HG02884 (cell line): Measurements from ENCODE around the gene TMEM132E.

ENCODE experiments used
- ATAC-seq: cut with Tn5 transposase; IDR thresholded peaks from one replicate; pipeline ENCODE4 v1.9.1; 2021; ENCODE audit warnings: mild to moderate bottlenecking, moderate library complexity; ENCODE audit not compliant: unreplicated experiment

Gene TMEM132E

DNA sequence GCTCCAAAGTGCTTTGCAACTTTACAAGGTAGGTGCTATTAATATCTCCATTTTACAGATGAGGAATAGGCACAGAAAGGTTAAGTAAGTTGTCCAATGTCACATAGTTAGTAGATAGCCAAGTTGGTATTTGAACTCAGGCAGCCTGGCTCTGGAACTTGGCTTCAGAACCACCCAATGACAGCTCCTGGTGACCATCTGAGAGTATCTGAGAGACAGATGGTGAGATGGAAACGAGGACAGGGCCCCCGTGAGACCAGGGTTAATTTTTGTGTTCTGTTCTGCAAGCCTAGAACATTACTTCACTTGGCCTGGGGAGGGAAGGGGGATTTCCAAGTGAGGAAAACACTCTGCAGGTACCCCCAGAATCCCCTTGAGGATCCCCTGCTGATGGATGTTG is 9.8 kb upstream of the TMEM132E start:
- ATAC-seq = no peak

DNA sequence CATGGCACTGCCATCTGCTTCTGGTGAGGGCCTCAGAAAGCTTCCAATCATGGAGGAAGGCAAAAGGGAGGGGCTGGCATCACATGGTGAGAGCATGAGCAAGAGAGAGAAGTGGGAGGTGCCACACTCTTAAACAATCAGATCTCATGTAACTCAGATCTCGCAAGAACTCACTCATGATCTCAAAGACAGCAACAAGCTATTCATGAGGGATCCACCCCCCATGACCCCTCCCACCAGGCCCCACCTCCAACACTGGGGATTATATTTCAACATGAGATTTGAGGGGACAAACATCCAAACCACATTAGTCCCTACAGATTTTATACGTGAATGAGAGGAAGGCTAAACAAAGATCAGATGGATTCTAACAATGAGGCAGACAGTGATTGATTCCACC is 8.9 kb upstream of the TMEM132E start:
- ATAC-seq = no peak

DNA sequence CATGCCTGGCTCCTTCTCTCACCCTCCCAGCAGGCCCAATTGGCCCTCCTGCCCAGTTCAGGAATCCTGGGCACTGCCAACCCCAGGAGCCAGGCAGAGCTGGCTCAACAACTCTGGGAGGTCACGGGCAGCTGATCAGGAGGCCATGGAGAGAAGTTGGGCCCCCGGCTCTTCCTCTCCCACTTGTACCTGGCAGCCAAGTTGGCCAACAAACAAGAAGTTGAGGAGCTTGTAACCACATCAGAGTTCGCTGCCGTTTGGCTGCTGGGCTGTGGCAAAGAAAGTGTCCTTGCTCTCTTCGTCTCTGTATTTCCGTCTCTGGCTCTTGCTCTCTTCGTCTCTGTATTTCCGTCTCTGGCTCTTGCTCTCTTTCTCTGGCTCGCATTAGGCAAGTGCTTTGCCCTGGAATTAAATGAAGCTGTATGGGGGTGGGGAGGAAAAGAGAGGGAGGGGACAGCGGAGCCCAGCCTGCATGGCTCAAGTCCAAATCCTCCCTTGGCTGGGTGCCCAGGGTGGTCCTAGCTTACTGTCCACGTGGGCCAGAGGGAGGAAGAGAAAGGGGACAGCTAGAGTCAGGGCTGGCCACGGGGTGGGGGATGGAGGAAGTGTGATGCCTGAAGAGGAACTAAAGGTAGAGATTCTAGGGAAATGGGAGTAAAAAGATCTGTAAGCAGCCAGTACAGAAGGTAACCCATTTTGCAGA is 7.8 kb upstream of the TMEM132E start:
- ATAC-seq = no peak

DNA sequence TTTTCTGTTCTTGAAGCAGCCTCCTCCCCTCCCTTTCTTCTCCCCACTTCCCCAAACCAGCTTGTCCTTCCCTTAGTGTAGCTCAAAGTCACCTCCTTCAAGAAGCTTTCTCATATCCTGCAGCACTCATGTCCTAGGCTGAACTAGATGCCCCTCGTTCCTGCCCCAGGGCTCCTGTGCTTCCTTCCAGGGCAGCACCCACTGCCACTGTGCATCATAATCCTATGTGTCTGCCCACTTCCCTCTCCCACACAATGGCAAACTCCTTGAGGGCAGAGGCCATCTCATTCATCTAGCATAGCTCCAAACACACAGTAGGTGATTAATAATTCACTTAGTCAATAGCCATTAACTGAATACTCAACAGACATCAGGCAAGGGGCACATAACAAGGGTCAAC is 6.9 kb upstream of the TMEM132E start:
- ATAC-seq = no peak

DNA sequence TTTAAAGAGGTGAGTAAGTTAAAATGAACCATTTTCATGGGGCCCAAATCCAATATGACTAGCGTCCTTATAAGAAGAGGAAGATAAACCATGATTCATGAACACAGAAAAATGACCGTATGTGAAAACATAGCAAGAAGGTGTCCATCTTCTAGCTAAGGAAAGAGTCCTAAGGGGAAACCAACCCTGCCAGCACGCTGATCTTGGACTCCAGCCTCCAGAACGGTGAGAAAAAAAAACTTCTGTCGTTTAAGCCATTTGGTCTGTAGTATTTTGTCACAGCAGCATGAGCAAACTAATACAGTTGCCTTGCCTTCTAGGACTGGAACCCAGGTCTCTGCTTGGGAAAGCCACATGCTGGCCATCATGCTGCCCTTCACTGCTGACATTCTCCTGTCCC is 4.2 kb upstream of the TMEM132E start:
- no peak for ATAC-seq

DNA sequence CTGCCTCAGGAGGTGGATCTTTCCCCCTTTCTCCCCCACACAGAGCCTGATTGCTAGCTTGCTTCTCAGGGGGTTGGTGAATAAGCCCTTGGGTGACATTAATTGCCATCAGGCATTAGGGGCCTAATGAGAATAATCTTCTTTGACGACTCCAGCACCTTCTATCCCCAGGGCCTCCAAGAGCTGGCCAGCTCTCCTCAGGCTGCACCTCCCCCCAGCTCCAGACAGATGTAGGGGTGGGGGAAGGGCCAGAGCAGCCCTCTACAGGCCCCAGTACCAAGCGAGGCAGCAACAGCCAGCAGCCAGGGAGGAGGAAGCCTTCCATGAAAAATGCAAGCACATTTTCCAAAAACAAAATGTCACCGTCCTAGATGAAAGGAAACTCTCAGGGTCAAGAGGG is 1.4 kb upstream of the TMEM132E start:
- no peak for ATAC-seq

DNA sequence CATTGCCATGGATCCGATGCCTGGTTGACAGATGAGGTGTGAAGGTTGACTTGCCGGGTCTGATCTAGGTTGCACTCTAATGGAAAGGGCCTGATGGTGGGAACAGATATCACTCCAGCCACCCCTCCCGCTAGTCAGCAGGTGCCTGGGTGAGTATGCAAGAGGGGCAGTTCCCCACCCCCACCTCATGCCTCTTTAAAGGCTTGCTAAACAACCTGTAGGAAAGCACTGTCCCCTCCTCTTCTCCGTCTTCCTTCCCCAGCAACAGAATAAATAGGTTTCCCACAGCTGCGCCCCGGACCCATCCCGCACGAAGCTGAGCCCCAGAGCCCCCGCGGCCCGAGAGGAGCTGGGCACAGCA is 746 bp upstream of the TMEM132E start:
- no peak for ATAC-seq

DNA sequence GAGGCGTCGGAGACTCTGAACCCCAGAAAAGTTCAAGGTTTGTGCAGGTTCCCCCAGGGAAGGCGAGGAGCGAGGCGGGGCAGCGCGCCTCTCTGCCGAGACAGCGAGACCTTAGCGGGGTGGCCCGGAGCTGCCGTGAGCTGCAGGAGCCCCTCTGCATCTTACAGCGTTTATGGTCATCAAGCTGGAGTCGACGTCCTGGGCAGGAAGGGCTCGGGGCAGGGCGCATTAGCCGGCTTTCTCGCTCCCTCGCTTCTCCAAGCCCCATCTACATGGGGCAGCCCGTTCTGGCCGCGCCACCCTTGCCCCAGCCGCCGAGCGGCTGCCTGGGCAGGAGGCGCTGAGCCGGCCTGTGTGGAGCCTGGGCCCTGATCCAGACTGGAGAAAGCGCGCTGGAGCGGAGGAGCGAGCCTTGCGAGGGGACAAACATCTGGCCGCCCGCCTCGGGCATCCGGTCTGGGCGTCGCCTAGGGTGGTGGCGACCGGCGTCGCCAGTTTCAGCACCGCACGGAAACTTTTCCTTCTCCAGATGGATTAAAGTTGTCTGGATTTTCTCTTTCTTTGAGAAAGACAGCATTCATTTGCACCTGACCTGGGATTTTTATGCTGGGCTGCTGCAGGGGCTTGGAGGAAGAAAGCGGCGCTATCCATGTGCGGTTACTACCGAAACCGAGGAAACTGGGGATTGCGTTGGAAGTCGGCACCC is 750 bp downstream of the TMEM132E start:
- ATAC-seq = no peak

DNA sequence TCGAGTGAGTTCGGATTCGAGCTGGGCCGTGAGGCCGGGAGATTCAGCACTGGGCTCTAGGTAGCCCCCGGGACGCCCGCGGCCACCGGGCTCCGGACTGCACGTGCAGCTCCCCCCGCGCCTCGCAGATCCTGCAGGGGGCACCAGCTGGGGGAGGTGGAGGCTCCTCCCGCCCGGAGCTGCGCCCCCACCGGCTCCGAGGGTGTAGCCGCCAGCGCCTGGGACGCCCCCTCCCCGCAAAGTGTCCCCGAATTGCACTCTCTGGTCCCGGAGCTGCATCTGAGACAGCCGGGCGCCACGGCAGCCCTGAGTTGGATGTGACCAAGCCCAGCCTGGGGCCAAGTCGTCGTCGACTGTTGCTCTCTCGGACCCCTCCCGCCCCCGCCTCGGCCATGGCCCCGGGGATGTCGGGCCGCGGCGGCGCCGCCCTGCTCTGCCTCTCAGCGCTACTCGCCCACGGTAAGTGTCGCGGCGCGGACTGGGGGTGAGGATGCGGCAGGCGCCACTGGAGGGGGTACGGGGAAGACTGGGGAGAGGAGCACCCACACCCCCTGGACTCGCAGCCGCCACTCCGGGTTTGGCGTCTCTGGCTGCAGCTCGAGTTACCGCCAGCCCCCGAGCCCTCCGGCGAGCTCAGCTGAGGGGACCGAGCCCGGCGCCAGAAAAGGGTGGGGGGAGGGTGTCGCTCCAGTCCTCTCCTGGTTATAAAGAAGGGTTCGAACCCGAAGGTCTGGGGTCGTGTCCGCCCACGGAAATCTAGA is 1.5 kb downstream of the TMEM132E start:
- ATAC-seq = no peak

DNA sequence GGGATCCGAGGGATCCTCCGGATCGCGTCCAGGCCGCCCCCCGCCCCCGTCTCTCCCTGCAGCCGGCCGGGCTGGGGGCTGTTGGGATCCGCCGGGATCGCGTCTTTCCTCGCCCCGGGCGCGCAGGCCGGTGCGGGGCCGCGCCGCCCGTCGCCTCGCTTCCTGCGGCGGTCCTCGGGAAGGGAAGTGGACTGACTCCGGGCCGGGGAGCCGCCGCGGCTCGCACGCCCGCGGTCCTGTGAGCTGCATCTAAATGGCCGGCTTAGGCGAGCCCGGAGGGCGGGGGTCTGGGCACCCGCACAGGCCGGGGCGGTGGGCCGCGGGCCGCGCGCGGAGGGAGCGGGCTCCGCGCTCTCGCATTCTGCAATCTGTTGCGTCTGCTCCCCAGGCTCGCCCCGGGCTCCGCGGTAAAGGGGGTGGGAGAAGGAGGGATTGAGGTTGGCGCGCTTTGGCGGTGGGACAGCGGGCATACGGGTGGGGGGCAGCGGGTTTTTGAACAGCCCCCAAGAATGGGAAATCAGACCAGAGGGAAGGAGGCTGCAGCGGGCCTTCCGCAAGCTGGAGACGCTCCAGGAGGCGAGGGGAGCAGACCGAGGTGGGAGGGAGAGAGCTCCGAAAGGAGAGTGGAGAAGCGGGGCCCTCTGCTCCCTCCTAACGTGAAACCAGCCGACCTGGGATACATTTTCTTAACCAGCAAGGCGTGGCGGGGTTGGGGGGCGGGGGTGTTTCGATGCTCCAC is 2.2 kb downstream of the TMEM132E start:
- ATAC-seq = no peak

DNA sequence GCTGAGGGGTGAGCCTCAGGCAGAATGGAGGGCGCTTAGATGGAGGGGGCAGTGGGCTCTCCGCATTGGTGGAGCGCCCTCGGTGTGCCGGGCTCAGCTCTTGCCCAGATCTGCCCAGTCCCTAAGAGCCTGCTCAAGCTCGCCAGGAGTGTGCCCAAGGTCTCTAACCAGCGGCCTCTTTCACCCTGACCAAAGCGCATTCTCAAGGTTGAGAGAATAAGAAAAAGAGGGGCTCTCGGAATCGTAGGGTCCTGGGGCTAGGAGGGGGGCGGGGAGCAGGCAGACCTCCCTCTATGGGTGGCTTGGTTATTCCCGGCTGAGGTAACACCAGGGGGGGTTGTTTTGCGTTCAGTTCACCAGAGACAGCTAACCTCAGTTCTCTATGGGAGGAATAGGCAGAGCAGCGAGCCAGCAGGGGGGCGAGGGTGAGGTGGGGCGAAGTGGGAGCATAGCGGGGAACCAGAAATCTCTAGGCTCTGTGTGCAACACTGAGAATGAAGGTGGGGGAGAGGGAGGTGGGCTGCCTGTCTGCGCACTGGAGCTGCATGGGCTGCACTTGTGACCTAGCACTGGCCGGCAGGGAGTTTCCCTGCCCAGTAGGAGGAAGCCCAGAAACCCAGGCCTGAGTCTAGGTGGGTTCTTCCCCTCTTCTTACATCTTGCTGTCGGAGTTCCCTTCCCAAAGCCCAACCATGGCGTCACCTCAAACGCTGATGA is 3.0 kb downstream of the TMEM132E start:
- ATAC-seq = no peak

DNA sequence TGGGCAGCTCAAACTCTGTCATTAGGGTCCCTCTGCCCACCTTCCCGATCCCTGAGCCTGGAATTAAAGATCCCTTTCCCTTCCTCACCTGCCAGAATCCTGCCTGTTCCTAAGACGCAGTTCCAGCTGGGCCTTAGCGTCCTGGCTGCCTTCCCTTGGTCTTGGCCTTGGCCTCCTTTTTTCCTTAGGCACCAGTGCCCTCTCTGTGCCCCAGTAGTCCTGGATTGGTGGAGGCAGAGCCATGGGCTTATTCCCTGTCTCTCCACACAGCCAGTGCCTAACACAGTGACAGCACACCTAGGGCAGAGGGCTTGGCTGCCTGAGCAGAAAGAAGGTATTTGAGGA is 3.5 kb downstream of the TMEM132E start:
- no peak for ATAC-seq

DNA sequence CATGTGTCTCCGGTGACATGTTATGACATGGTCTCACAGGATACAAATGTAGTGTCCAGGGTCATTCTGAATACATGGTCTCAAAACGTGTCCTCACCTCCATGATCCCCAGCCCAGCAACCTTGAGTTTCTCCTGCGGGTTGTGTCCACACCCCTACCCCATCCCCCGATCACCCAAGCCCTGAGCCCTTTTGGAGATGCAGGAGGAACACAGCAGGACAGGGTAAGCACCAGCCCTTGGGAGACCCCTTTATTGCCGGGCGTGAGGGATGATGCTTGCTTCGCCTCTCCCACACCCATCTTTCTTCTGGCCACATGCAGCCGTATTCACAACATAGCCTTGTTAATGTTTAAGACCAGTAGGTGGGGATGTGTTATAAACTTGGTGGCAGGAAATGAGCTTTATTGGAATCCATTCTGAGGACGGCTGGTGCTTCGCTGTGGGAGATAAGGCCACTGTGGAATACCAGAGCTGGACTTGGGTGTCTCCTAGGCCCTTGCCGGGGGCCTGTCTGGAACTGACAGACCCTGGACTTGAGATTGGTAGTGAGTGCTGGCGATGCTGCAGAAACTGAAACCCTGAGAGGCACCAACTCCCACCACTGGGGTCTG is 5.5 kb downstream of the TMEM132E start:
- ATAC-seq = no peak

DNA sequence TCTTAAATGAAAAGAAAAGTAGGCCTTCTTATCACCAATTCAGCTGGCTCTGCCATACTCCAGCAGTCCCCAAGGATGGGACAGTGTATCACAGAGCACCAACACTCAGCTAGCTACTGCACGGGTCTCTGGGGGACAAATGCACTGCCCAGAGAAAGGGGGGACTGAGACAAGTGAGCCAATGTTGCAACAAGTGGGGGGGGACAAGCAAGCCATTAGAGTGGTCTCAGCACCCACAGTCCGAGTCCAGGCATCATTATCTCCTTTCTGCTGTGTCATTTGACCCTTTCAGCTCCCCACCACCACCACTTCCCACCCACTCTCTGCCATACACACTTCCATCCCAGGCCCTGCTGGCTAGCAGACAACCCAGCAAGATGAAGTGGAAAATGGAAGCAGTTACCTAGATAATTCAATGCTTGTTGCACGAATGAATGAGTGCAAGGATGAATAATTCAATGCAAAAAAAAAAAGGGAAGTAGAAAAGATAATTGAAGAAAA is 7.0 kb downstream of the TMEM132E start:
- no peak for ATAC-seq

DNA sequence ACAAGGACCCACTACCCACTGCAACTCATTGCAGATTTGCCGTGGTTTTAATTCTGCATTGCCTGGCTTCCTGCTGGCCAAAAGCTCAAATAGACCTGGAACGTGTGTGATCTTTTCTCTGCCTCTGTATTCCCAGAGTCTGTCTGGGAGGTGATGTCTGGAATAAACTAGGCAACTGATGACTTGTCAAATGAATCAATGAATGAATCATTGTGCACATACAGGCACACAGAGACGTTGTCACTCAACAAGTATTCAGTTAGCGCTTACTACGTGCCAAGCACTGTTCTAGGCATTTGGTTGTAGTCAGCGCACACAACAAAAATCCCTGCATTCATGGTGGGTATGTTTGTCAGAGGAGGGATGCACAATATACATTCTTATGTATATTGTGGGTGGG is 8.9 kb downstream of the TMEM132E start:
- ATAC-seq = no peak

DNA sequence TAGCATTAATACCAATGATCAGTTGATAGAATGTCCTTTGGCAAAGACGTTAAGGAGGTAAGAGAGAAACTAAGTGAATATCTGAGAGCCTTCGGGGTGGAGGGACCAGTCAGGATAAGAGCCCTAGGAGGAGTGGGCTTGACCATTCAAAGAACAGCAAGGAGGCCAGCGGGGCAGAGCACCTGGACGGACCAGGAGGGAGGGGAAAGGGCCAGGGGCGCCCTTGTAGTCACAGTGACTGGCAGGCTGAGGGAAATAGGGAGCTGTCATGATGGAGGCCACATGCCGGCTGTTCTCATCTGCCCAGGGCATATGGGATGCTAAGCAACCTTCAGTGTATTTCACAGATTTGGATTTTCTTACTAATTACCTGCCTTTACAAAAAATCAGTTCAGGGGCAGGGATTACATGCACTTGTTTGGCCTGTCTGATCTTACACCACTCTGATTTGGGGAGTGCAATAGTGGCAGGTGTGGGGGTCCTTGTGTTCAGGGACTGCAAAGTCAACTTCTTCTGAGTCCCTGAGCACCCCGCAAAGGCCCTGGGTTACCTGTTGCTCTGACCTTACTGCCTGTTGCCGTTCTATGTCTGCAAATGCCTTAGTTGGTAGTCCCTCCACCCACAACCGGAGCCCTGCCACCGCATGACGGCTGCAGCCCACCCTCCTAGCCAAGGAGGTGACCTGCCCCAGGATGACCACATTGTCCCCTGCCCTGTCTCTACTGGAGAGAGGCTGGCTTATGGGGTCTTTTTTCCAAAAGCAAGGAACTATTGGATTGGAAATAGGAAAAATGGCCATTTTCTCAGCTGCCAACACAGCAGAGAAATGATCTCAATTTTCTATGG is 10.0 kb downstream of the TMEM132E start:
- ATAC-seq = no peak

DNA sequence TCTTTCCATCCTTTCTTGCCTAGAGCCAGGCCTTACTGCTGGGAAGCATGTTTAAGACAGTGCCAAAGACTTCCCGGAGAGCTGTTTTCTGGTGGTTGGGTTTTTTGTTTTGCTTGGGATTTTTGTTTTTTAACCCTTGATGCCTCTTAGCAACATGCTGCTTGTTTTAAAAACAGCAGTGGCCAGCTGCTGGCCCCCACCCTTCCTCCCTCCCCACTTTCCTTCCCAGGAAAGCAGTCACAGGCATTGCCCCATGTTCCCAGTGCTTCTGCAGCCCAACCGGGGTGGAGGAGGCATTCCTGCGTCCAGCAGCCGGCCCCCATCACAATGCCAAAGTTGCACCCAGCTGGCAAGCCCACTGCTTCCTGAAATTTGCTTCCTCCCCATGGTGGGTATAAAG is 12.6 kb downstream of the TMEM132E start:
- ATAC-seq = no peak

DNA sequence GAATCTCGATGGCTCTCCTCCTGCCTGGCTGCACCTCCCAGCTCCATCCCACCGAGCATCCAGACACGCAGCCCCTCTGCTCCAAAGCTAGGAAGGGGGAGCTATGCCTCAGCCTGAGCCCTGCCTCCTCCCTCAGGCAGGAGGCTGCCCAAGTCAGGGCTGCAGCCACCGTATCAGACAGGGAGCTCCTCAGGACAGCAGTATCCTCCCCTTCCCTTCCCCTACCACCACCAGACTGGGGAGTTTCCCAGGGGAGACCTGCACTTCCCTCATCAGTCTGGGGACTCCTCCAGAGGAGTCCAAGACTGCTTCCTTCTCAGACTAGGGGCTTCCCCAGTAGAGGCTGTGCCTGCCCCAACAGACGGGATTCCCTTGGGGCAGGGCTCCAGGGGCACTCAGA is 17.5 kb downstream of the TMEM132E start:
- no peak for ATAC-seq

DNA sequence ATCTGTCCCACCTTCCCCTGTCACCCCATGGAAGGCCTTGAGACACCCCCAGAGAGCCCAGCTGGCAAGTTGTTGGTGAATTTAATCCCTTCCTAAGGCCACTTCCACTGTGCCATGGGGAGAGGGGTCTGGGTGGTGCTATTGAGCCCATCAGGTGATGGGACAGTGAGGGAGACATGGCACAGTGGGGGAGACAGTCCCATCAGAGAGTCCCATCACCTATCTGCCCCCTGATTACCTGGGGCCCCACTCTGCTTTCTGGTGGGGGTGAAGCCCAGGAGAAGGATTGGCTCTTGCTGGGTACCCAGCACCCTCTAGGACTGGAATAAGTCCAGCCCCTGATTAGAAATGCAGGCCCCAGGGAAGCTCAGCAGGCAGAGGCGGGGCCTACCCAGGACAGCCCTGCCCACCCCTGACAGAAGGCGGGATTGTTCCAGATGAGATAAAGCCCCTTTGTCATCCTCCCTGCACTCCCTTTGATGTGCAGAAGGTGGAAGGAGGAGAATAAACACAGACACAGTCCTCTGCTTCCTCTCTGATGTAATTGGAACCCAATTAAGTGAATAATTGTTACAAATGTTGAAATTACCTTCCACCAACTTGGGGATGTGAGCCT is 18.9 kb downstream of the TMEM132E start:
- ATAC-seq = no peak
